Measurements from ENCODE around the gene VDR. TPM values are rescaled to one million over a fixed set of nuclear protein-coding genes. Genes with fewer than 3 reads are reported as not detected.

The VDR gene
- total RNA-seq, 4 donors from 2014 or later: 1.9 to 6.0 (median 3.6) TPM

- no peak for TF ChIP-seq CTCF (IDR thresholded peaks at IDR 0.05; ENCODE audit: low read depth)
Observed at GRCh38 chr12:47832263-47832933, 72.4 kb downstream of the VDR start.

- TF ChIP-seq CTCF (IDR thresholded peaks at IDR 0.05; ENCODE audit: low read depth): no peak
Observed at GRCh38 chr12:47829584-47829983, 75.2 kb downstream of the VDR start.

- TF ChIP-seq CTCF (IDR thresholded peaks at IDR 0.05; ENCODE audit: low read depth): no peak
Observed at GRCh38 chr12:47828976-47829482, 75.8 kb downstream of the VDR start.

- no peak for TF ChIP-seq CTCF (IDR thresholded peaks at IDR 0.05; ENCODE audit: low read depth)
Observed at GRCh38 chr12:47828008-47828975, 76.5 kb downstream of the VDR start.

GRCh38 chr12:47825173-47825639, 79.6 kb downstream of the VDR start:
- TF ChIP-seq CTCF (IDR thresholded peaks at IDR 0.05; ENCODE audit: low read depth): no peak

- no peak for TF ChIP-seq CTCF (IDR thresholded peaks at IDR 0.05; ENCODE audit: low read depth)
Observed at GRCh38 chr12:47824635-47825034, 80.2 kb downstream of the VDR start.

GRCh38 chr12:47824198-47824597, 80.6 kb downstream of the VDR start:
- no peak for TF ChIP-seq CTCF (IDR thresholded peaks at IDR 0.05; ENCODE audit: low read depth)
